Astrocyte (in vitro differentiated cells and primary cell): ENCODE measurements around the gene RNF150.

ENCODE experiments used
- CTCF ChIP-seq: IDR thresholded peaks from 2 replicates; pipeline ENCODE4 v1.5.1; 2011; ENCODE audit warnings: low read depth, mild to moderate bottlenecking, inconsistent platforms, low read length, moderate library complexity; ENCODE audit not compliant: insufficient read depth
- EZH2 ChIP-seq: IDR thresholded peaks from 2 replicates; pipeline ENCODE4 v1.6.1; 2012; ENCODE audit warnings: mild to moderate bottlenecking, low read length, inconsistent platforms; ENCODE audit not compliant: insufficient read depth

GRCh38 chr4:140976768-140977167 lies 156.5 kb downstream of the RNF150 start:
- TF ChIP-seq CTCF: no peak
- no peak for TF ChIP-seq EZH2
